Esophagus muscularis mucosa (tissue), 4 donors: ENCODE measurements around the gene WDFY3. TPM values are rescaled to one million over a fixed set of nuclear protein-coding genes. Genes with fewer than 3 reads are reported as not detected.
"Not testable (repeated sequence)": the region's sequence is repeated elsewhere in the genome, so short reads cannot be mapped to it uniquely, and the experiment has no call there.

ENCODE experiments used
- DNase-seq: peaks from one replicate; pipeline ENCODE4 v3.0.0-alpha.2; 2017; ENCODE audit errors: extremely low spot score
- H3K27ac ChIP-seq, 4 donors: fragments of 200-600 bp; sonication (generic); replicated peaks in 1 of 4; 1 replicate in 3 of 4; 2 replicates in 1 of 4; pipeline ENCODE4 v1.5.1; 2016 to 2019; ENCODE audit warnings: mild to moderate bottlenecking in 1 of 4
- H3K27me3 ChIP-seq, 4 donors: fragments of 200-600 bp; sonication (generic); one replicate each; pipeline versions ENCODE4 v1.5.1 to v1.6.0; 2016 to 2019
- H3K36me3 ChIP-seq, 4 donors: fragments of 200-600 bp; sonication (generic); one replicate each; pipeline ENCODE4 v1.5.1; 2016 to 2019
- H3K4me1 ChIP-seq, 4 donors: fragments of 200-600 bp; sonication (generic); one replicate each; pipeline ENCODE4 v1.5.1; 2016 to 2019
- H3K4me3 ChIP-seq, 4 donors: fragments of 200-600 bp; sonication (generic); 1 replicate in 2 of 4; 2 replicates in 2 of 4; pipeline ENCODE4 v1.5.1; 2016 to 2019; ENCODE audit warnings: mild to moderate bottlenecking in 4 of 4, moderate library complexity in 1 of 4
- H3K9me3 ChIP-seq, 4 donors: fragments of 200-600 bp; sonication (generic); 1 replicate in 3 of 4; 2 replicates in 1 of 4; pipeline ENCODE4 v1.5.1; 2016 to 2019
- EP300 ChIP-seq: sonication (generic); formaldehyde crosslinking; IDR thresholded peaks from one replicate; pipeline ENCODE4 v1.6.1; 2017; ENCODE audit warnings: antibody characterized with exemption
- POLR2A ChIP-seq: fragments of 450-650 bp; IDR thresholded peaks from one replicate; pipeline ENCODE4 v1.6.1; 2017; ENCODE audit warnings: antibody characterized with exemption, moderate library complexity, mild to moderate bottlenecking, low read depth
- POLR2AphosphoS5 ChIP-seq, 2 donors: sonication (generic); formaldehyde crosslinking; IDR thresholded peaks; one replicate each; pipeline ENCODE4 v1.6.1; 2017; ENCODE audit warnings: antibody characterized with exemption in 2 of 2
- WGBS: methylation state at CpG from one replicate; pipeline ENCODE4 v1.1.5; 2018; 5-methylcytosine and 5-hydroxymethylcytosine counted together
- intact Hi-C: fragments of 100-400 bp; cut with DNase I; formaldehyde crosslinking; loops from one replicate; pipeline ENCODE4 v1.15.1; 2023
- total RNA-seq, 4 donors: library from RNA; depleted of rRNA; stranded (reverse); fragments of >200 nt; gene quantifications; one replicate each; pipeline versions ENCODE4 v1.1.0 to v1.2.1, GENCODE V29; 2016
- TF ChIP-seq, protein P1 (sequence below), 3 experiments: fragments of 200-600 bp in 2 of 3; fragments of 450-650 bp in 1 of 3; sonication (generic) in 2 of 3; IDR thresholded peaks; one replicate each; pipeline ENCODE4 v1.5.1; 2017 to 2019; ENCODE audit warnings: antibody characterized with exemption in 3 of 3, mild to moderate bottlenecking in 2 of 3, moderate library complexity in 1 of 3

WDFY3 gene
- total RNA-seq, 4 donors from 2014 or later = 73.1 to 103 (median 100.0) TPM

DNA sequence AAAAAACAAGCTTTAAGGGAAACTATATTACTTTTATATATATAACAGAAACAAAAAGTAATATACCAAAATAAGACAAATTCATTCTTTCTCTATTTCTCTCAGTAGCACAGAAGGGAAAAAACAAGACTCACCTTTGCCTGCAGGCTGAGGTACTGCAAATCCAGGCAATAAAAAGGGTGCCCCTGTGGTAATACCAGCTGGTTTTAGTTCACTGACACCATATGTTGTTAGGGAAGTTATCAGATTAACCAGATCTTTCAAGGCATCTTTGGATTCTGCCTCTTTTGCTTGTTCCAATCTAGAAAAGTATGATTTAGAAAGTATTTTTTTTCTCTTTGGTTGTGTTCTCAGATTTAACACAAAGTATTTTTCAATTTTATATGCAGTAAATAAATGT lies 139.8 kb downstream of the WDFY3 start:
- no peaks in the 10 kb centered on the region for H3K9me3 ChIP-seq
- no peak overlapping the region for H3K4me3 ChIP-seq
- H3K27me3 ChIP-seq = no peaks in the 10 kb centered on the region
- TF ChIP-seq POLR2AphosphoS5 (IDR thresholded peaks at IDR 0.05) = no peak
- TF ChIP-seq POLR2A = no peak
- TF ChIP-seq, protein P1, sequence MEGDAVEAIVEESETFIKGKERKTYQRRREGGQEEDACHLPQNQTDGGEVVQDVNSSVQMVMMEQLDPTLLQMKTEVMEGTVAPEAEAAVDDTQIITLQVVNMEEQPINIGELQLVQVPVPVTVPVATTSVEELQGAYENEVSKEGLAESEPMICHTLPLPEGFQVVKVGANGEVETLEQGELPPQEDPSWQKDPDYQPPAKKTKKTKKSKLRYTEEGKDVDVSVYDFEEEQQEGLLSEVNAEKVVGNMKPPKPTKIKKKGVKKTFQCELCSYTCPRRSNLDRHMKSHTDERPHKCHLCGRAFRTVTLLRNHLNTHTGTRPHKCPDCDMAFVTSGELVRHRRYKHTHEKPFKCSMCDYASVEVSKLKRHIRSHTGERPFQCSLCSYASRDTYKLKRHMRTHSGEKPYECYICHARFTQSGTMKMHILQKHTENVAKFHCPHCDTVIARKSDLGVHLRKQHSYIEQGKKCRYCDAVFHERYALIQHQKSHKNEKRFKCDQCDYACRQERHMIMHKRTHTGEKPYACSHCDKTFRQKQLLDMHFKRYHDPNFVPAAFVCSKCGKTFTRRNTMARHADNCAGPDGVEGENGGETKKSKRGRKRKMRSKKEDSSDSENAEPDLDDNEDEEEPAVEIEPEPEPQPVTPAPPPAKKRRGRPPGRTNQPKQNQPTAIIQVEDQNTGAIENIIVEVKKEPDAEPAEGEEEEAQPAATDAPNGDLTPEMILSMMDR (IDR thresholded peaks at IDR 0.05) = no peak
- no peak for TF ChIP-seq EP300
- no peaks in the 10 kb centered on the region for H3K4me1 ChIP-seq
- no peak for DNase-seq
- H3K36me3 ChIP-seq = peaks cover 6 to 42% (median 20%) of the 10 kb centered on the region in 4 donors
- intact Hi-C loops = no loop called here
- H3K27ac ChIP-seq = no peak overlapping the region

DNA sequence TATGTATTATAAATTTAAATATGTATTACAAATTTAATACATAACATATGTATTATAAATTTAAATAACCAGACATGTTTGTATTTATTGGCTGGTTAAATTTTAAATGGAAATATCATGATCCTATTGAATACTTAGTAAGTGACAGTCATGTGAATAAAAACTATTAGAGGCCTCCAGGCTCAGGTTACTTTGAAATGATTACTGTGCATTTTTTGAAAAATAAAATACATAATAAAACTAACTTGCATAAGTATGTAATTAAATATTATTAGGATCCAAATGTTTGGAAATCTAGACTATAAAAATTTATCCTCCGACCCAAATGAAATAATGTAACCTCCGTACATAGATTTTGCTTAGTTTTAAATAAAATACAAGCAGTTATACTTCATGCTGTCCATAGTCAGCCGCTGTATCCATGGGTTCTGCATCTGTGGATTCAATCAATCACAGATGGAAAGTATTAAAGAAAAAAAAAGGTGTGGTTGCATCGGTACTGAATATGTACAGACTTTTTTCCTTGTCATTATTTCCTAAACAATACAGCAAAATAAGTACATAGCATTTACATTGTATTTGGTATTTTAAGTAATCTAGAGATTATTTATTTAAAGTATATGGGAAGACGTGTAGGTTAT lies 140.7 kb downstream of the WDFY3 start:
- WGBS = 94% methylated on average over 5 of the region's 5 CpGs
- Histone ChIP-seq H3K27ac (no peak overlapping the region), H3K4me1 (no peaks in the 10 kb centered on the region), H3K27me3 (no peaks in the 10 kb centered on the region), H3K36me3 (peaks cover 6 to 41% (median 22%) of the 10 kb centered on the region in 4 donors), H3K4me3 (no peak overlapping the region), H3K9me3 (no peaks in the 10 kb centered on the region)
- intact Hi-C loops = no loop called here
- TF ChIP-seq EP300 = no peak
- DNase-seq = no peak

- no peaks in the 10 kb centered on the region for H3K27me3 ChIP-seq
- no peaks in the 10 kb centered on the region for H3K9me3 ChIP-seq
- H3K4me1 ChIP-seq = no peaks in the 10 kb centered on the region
- intact Hi-C loops = no loop called here
- TF ChIP-seq POLR2A = no peak
- WGBS = 81% methylated on average over 1 of the region's 1 CpG
- no peak overlapping the region for H3K27ac ChIP-seq
- H3K36me3 ChIP-seq = peaks cover 0 to 53% (median 32%) of the 10 kb centered on the region in 4 donors
- no peak overlapping the region for H3K4me3 ChIP-seq
- DNase-seq = no peak
Measured at GRCh38 chr4:84821064-84821463, 145.4 kb downstream of the WDFY3 start.

GRCh38 chr4:84814094-84814750 lies 152.3 kb downstream of the WDFY3 start:
- H3K27ac ChIP-seq = no peak overlapping the region
- no peak overlapping the region for H3K4me3 ChIP-seq
- H3K36me3 ChIP-seq = peaks cover 0 to 47% (median 26%) of the 10 kb centered on the region in 4 donors
- no peaks in the 10 kb centered on the region for H3K27me3 ChIP-seq
- intact Hi-C loops = no loop called here
- DNase-seq = no peak
- H3K9me3 ChIP-seq = no peaks in the 10 kb centered on the region
- WGBS = 86% methylated on average over 5 of the region's 5 CpGs
- TF ChIP-seq, protein P1 (IDR thresholded peaks at IDR 0.05) = no peak
- TF ChIP-seq POLR2A (no peak), POLR2AphosphoS5 (IDR thresholded peaks at IDR 0.05) (peak in 1 of 2 donors; percentile 6), EP300 (no peak)
- H3K4me1 ChIP-seq = peaks cover 0 to 11% (median 7%) of the 10 kb centered on the region in 4 donors

DNA sequence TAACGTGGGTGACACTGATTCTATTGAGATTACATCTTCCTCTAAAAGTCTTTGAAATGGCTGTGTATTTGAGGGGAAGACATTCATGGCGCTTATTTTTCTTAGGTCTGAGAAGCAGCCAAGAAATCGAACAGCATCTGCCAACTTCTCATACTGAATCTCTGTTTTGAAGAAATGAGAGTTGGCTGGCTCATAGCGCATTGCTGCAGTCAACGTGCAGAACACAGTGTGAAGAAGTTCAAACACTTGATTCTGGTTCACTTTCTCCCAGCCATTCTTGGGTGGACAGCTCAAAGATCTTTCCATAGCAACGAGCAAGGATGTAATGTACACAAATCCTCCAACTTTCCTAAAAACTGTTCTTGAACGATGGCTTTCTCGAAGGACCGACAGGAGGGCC lies 156.5 kb downstream of the WDFY3 start:
- peaks cover 3 to 37% (median 10%) of the 10 kb centered on the region in 4 donors for H3K36me3 ChIP-seq
- H3K27me3 ChIP-seq = no peaks in the 10 kb centered on the region
- H3K9me3 ChIP-seq = no peaks in the 10 kb centered on the region
- peaks cover 0 to 11% (median 7%) of the 10 kb centered on the region in 4 donors for H3K4me1 ChIP-seq
- H3K4me3 ChIP-seq = no peak overlapping the region
- DNase-seq = no peak
- intact Hi-C loops = no loop called here
- 53% methylated on average over 9 of the region's 9 CpGs for WGBS
- TF ChIP-seq POLR2A = no peak
- no peak overlapping the region for H3K27ac ChIP-seq

DNA sequence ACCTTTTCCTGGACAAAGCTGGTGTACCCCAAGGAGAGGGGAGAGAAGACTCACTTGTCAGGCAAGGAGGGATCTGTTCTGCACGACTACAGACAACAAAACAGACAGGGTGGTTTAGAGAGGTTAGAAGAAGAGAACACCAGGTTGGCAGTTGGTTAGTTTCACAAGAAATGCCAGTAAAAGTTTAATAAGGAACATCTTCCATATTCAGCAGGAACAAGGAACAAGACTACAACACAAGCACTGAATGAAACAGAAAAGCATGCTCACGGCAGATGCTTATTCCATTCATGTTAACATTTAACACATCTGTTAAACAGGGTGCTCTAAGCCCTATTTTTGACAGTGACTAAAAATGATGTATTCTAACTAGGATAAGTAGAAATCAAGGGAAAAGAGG lies 158.2 kb downstream of the WDFY3 start:
- intact Hi-C loops = no loop called here
- no peaks in the 10 kb centered on the region for H3K9me3 ChIP-seq
- no peaks in the 10 kb centered on the region for H3K27me3 ChIP-seq
- WGBS = 87% methylated on average over 2 of the region's 2 CpGs
- DNase-seq = no peak
- peaks cover 3 to 31% (median 11%) of the 10 kb centered on the region in 4 donors for H3K36me3 ChIP-seq
- TF ChIP-seq POLR2AphosphoS5 (IDR thresholded peaks at IDR 0.05) (no peak), EP300 (no peak), POLR2A (no peak)
- TF ChIP-seq, protein P1 (IDR thresholded peaks at IDR 0.05) = no peak
- H3K27ac ChIP-seq = no peak overlapping the region
- H3K4me1 ChIP-seq = peaks cover 0 to 16% (median 12%) of the 10 kb centered on the region in 4 donors
- no peak overlapping the region for H3K4me3 ChIP-seq

- H3K4me3 ChIP-seq, H3K27ac ChIP-seq, H3K9me3 ChIP-seq, intact Hi-C loops, DNase-seq, H3K27me3 ChIP-seq: not testable (repeated sequence)
- H3K36me3 ChIP-seq = peaks cover 12 to 46% (median 26%) of the 10 kb centered on the region in 4 donors
- peaks cover 0 to 16% (median 12%) of the 10 kb centered on the region in 4 donors for H3K4me1 ChIP-seq
- WGBS = 98% methylated on average over 11 of the region's 11 CpGs
Measured at GRCh38 chr4:84806541-84806940, 159.9 kb downstream of the WDFY3 start.
